Middle frontal gyrus (tissue), 1 donor: Measurements from ENCODE around the gene AXL.
"Not testable (repeated sequence)": the region's sequence is repeated elsewhere in the genome, so short reads cannot be mapped to it uniquely, and the experiment has no call there.

ENCODE experiments used
- DNase-seq: peaks from one replicate; pipeline ENCODE4 v3.0.0-alpha.2; 2015; ENCODE audit warnings: low spot score; ENCODE audit errors: extremely low spot score

Gene AXL

GRCh38 chr19:41273076-41273475 lies 54.1 kb downstream of the AXL start:
- DNase-seq = no peak

- no peak for DNase-seq
Observed at GRCh38 chr19:41274802-41275201, 55.8 kb downstream of the AXL start.

GRCh38 chr19:41276231-41276630 lies 57.2 kb downstream of the AXL start:
- DNase-seq = no peak

GRCh38 chr19:41278478-41278877 lies 59.5 kb downstream of the AXL start:
- DNase-seq = no peak

- DNase-seq = no peak
Observed at GRCh38 chr19:41288673-41289530, 69.9 kb downstream of the AXL start.

- not testable (repeated sequence) for DNase-seq
Observed at GRCh38 chr19:41289814-41290213, 70.8 kb downstream of the AXL start.

- DNase-seq = no peak
Observed at GRCh38 chr19:41294393-41294792, 75.4 kb downstream of the AXL start.

GRCh38 chr19:41295499-41295898 lies 76.5 kb downstream of the AXL start:
- DNase-seq = no peak

GRCh38 chr19:41296433-41296871 lies 77.4 kb downstream of the AXL start:
- no peak for DNase-seq

GRCh38 chr19:41297628-41298347 lies 78.8 kb downstream of the AXL start:
- DNase-seq = peak; percentile 3

- DNase-seq = no peak
Observed at GRCh38 chr19:41298348-41298964, 79.4 kb downstream of the AXL start.

- DNase-seq = no peak
Observed at GRCh38 chr19:41299046-41299754, 80.2 kb downstream of the AXL start.

- no peak for DNase-seq
Observed at GRCh38 chr19:41299755-41300089, 80.7 kb downstream of the AXL start.

GRCh38 chr19:41300555-41300954 lies 81.5 kb downstream of the AXL start:
- DNase-seq = no peak

GRCh38 chr19:41302624-41303351 lies 83.8 kb downstream of the AXL start:
- DNase-seq = no peak

- no peak for DNase-seq
Observed at GRCh38 chr19:41303954-41304353, 84.9 kb downstream of the AXL start.

GRCh38 chr19:41304706-41305483 lies 85.9 kb downstream of the AXL start:
- no peak for DNase-seq

GRCh38 chr19:41305927-41306793 lies 87.1 kb downstream of the AXL start:
- DNase-seq = no peak
